HG03097 (cell line): ENCODE data around the gene HSD17B7.
A peak's percentile ranks its signal among the peaks of the same experiment; 100 is the strongest.
"Not testable (repeated sequence)": the region's sequence is repeated elsewhere in the genome, so short reads cannot be mapped to it uniquely, and the experiment has no call there.

Experiments
- ATAC-seq: cut with Tn5 transposase; IDR thresholded peaks from one replicate; pipeline ENCODE4 v1.9.1; 2021; ENCODE audit not compliant: unreplicated experiment, low FRiP score

The HSD17B7 gene

GRCh38 chr1:162790303-162790984 is at the start of gene HSD17B7:
HSD17B7 (plus strand) TSS chr1:162790702; CDS start chr1:162790801, 99 bp downstream.
- ATAC-seq = peak; percentile 99

GRCh38 chr1:162740755-162741154 is 49.7 kb upstream of the HSD17B7 start:
- ATAC-seq = no peak

GRCh38 chr1:162741574-162741973 is 48.9 kb upstream of the HSD17B7 start:
- ATAC-seq = no peak

- ATAC-seq = not testable (repeated sequence)
Observed at GRCh38 chr1:162746264-162746942, 44.1 kb upstream of the HSD17B7 start.

GRCh38 chr1:162753001-162753658 is 37.4 kb upstream of the HSD17B7 start:
- no peak for ATAC-seq

- no peak for ATAC-seq
Observed at GRCh38 chr1:162753998-162754585, 36.4 kb upstream of the HSD17B7 start.

- ATAC-seq = no peak
Observed at GRCh38 chr1:162755306-162755705, 35.2 kb upstream of the HSD17B7 start.

- no peak for ATAC-seq
Observed at GRCh38 chr1:162756523-162756922, 34.0 kb upstream of the HSD17B7 start.

- ATAC-seq = no peak
Observed at GRCh38 chr1:162757476-162757875, 33.0 kb upstream of the HSD17B7 start.

GRCh38 chr1:162765788-162766187 is 24.7 kb upstream of the HSD17B7 start:
- ATAC-seq = no peak

GRCh38 chr1:162772571-162773154 is 17.8 kb upstream of the HSD17B7 start:
- no peak for ATAC-seq

GRCh38 chr1:162774007-162774406 is 16.5 kb upstream of the HSD17B7 start:
- ATAC-seq = no peak

GRCh38 chr1:162779043-162779442 is 11.5 kb upstream of the HSD17B7 start:
- ATAC-seq = no peak

GRCh38 chr1:162782671-162783070 is 7.8 kb upstream of the HSD17B7 start:
- no peak for ATAC-seq

GRCh38 chr1:162784926-162785325 is 5.6 kb upstream of the HSD17B7 start:
- ATAC-seq = not testable (repeated sequence)

- not testable (repeated sequence) for ATAC-seq
Observed at GRCh38 chr1:162788783-162789182, 1.7 kb upstream of the HSD17B7 start.

- not testable (repeated sequence) for ATAC-seq
Observed at GRCh38 chr1:162790985-162791357, 469 bp downstream of the HSD17B7 start.

GRCh38 chr1:162794284-162794683 is 3.8 kb downstream of the HSD17B7 start:
- not testable (repeated sequence) for ATAC-seq

GRCh38 chr1:162796617-162797279 is 6.2 kb downstream of the HSD17B7 start:
- not testable (repeated sequence) for ATAC-seq
